Esophagus muscularis mucosa (tissue), 3 donors: ENCODE data around the gene ACER1.

ENCODE experiments used
- CTCF ChIP-seq, 3 experiments: fragments of 200-600 bp in 2 of 3; fragments of 450-650 bp in 1 of 3; sonication (generic) in 2 of 3; IDR thresholded peaks; one replicate each; pipeline ENCODE4 v1.5.1; 2017 to 2019; ENCODE audit warnings: antibody characterized with exemption in 3 of 3, mild to moderate bottlenecking in 2 of 3, moderate library complexity in 1 of 3
- POLR2AphosphoS5 ChIP-seq, 2 donors: sonication (generic); formaldehyde crosslinking; IDR thresholded peaks; one replicate each; pipeline ENCODE4 v1.6.1; 2017; ENCODE audit warnings: antibody characterized with exemption in 2 of 2

GRCh38 chr19:6269101-6269886, 64.1 kb downstream of the ACER1 start:
- TF ChIP-seq CTCF (IDR thresholded peaks at IDR 0.05) (no peak), POLR2AphosphoS5 (IDR thresholded peaks at IDR 0.05) (no peak)
